ENCODE measurements around the gene HRH2. TPM values are rescaled to one million over a fixed set of nuclear protein-coding genes. Genes with fewer than 3 reads are reported as not detected.

HRH2 gene
- total RNA-seq, 5 donors from 2014 or later (not counting 1 experiment from before 2014, with no cell fraction given) = 2.9 to 14.4 (median 5.5) TPM

GRCh38 chr5:175690586-175690985 lies 32.7 kb downstream of the HRH2 start:
- DNase-seq = no peak
- Histone ChIP-seq H3K27me3 (replicated peaks in 1 of 2; ENCODE audit: control insufficient read depth in 2 of 2, extremely low read depth in 1 of 2, insufficient read depth in 2 of 2, low read length in 1 of 2) (no peaks in the 10 kb centered on the region), H3K36me3 (ENCODE audit: control insufficient read depth in 2 of 2, extremely low read depth in 1 of 2, insufficient read depth in 1 of 2, low read length in 1 of 2) (peaks cover 3 to 22% of the 10 kb centered on the region in 2 donors), H3K27ac (ENCODE audit: low read length) (no peak overlapping the region), H3K4me1 (ENCODE audit: control insufficient read depth in 1 of 2, extremely low read depth in 1 of 2, insufficient read depth in 2 of 2, low read length in 2 of 2) (peaks cover 7 to 18% of the 10 kb centered on the region in 2 experiments), H3K4me3 (ENCODE audit: control insufficient read depth in 1 of 2, extremely low read depth in 1 of 2, low read length in 1 of 2) (no peak overlapping the region), H3K9me3 (no peaks in the 10 kb centered on the region)
- WGBS (ENCODE audit: insufficient coverage) = 97% methylated on average over 7 of the region's 11 CpGs
- peak overlapping the region in 1 of 3 donors; percentile 29 for H3K4me3 Mint-ChIP-seq
- H3K27me3 Mint-ChIP-seq = no peaks in the 10 kb centered on the region
- no peak for ATAC-seq (replicated peaks in 1 of 4)
- H3K27ac Mint-ChIP-seq = peak overlapping the region; percentile 75 to 94
- H3K36me3 Mint-ChIP-seq = peaks cover 6% of the 10 kb centered on the region
- POLR2A ChIA-PET = no interaction called here
- peaks cover 37 to 68% (median 40%) of the 10 kb centered on the region in 3 donors for H3K4me1 Mint-ChIP-seq
- CTCF ChIA-PET = interaction anchor here in 1 of 2 donors (0.5 to 0.7 kb wide), 2 partner anchors 131 to 734 kb away, joined by 3 to 8 read pairs; no protein-coding TSS in a partner anchor
- H3K9me3 Mint-ChIP-seq = no peaks in the 10 kb centered on the region

GRCh38 chr5:175691761-175692160 lies 33.9 kb downstream of the HRH2 start:
- CTCF ChIA-PET = interaction anchor here in 1 of 2 donors (0.7 kb wide), 1 partner anchor 158 kb away, joined by 4 read pairs; no protein-coding TSS in a partner anchor
- H3K36me3 Mint-ChIP-seq = peaks cover 6% of the 10 kb centered on the region
- POLR2A ChIA-PET = no interaction called here
- ATAC-seq (replicated peaks in 1 of 4) (no peak), DNase-seq (no peak)
- no peak overlapping the region for H3K4me3 Mint-ChIP-seq
- H3K27ac Mint-ChIP-seq = peak overlapping the region in 1 of 2 donors; percentile 55
- H3K9me3 Mint-ChIP-seq = no peaks in the 10 kb centered on the region
- H3K27me3 Mint-ChIP-seq = no peaks in the 10 kb centered on the region
- Histone ChIP-seq H3K36me3 (ENCODE audit: control insufficient read depth in 2 of 2, extremely low read depth in 1 of 2, insufficient read depth in 1 of 2, low read length in 1 of 2) (peaks cover under 1 to 14% of the 10 kb centered on the region in 2 donors), H3K4me3 (ENCODE audit: control insufficient read depth in 1 of 2, extremely low read depth in 1 of 2, low read length in 1 of 2) (no peak overlapping the region), H3K9me3 (no peaks in the 10 kb centered on the region), H3K27me3 (replicated peaks in 1 of 2; ENCODE audit: control insufficient read depth in 2 of 2, extremely low read depth in 1 of 2, insufficient read depth in 2 of 2, low read length in 1 of 2) (no peaks in the 10 kb centered on the region), H3K27ac (ENCODE audit: low read length) (no peak overlapping the region), H3K4me1 (ENCODE audit: control insufficient read depth in 1 of 2, extremely low read depth in 1 of 2, insufficient read depth in 2 of 2, low read length in 2 of 2) (peaks cover 13 to 29% of the 10 kb centered on the region in 2 experiments)
- WGBS (ENCODE audit: insufficient coverage) = 71% methylated on average over 1 of the region's 5 CpGs
- peaks cover 47 to 79% (median 50%) of the 10 kb centered on the region in 3 donors for H3K4me1 Mint-ChIP-seq

GRCh38 chr5:175692235-175692995 lies 34.5 kb downstream of the HRH2 start:
- Mint-ChIP-seq H3K27me3 (no peaks in the 10 kb centered on the region), H3K4me1 (peaks cover 48 to 79% (median 50%) of the 10 kb centered on the region in 3 donors), H3K4me3 (no peak overlapping the region), H3K36me3 (peaks cover 6% of the 10 kb centered on the region), H3K9me3 (no peaks in the 10 kb centered on the region), H3K27ac (peak overlapping the region in 1 of 2 donors; percentile 75)
- ATAC-seq (replicated peaks in 1 of 4) = no peak
- Histone ChIP-seq H3K27me3 (replicated peaks in 1 of 2; ENCODE audit: control insufficient read depth in 2 of 2, extremely low read depth in 1 of 2, insufficient read depth in 2 of 2, low read length in 1 of 2) (no peaks in the 10 kb centered on the region), H3K9me3 (no peaks in the 10 kb centered on the region), H3K36me3 (ENCODE audit: control insufficient read depth in 2 of 2, extremely low read depth in 1 of 2, insufficient read depth in 1 of 2, low read length in 1 of 2) (peaks cover 0 to 9% of the 10 kb centered on the region in 2 donors), H3K27ac (ENCODE audit: low read length) (no peak overlapping the region), H3K4me3 (ENCODE audit: control insufficient read depth in 1 of 2, extremely low read depth in 1 of 2, low read length in 1 of 2) (no peak overlapping the region), H3K4me1 (ENCODE audit: control insufficient read depth in 1 of 2, extremely low read depth in 1 of 2, insufficient read depth in 2 of 2, low read length in 2 of 2) (peaks cover 15 to 32% of the 10 kb centered on the region in 2 experiments)
- ChIA-PET CTCF (interaction anchor here in 1 of 2 donors (2.5 kb wide), 1 partner anchor 158 kb away, joined by 6 read pairs; no protein-coding TSS in a partner anchor), POLR2A (no interaction called here)
- 92% methylated on average over 7 of the region's 16 CpGs for WGBS (ENCODE audit: insufficient coverage)
- DNase-seq = no peak

- Histone ChIP-seq H3K9me3 (no peaks in the 10 kb centered on the region), H3K27ac (ENCODE audit: low read length) (no peak overlapping the region), H3K4me3 (ENCODE audit: control insufficient read depth in 1 of 2, extremely low read depth in 1 of 2, low read length in 1 of 2) (no peak overlapping the region), H3K36me3 (ENCODE audit: control insufficient read depth in 2 of 2, extremely low read depth in 1 of 2, insufficient read depth in 1 of 2, low read length in 1 of 2) (peaks cover 2 to 12% of the 10 kb centered on the region in 2 donors), H3K4me1 (ENCODE audit: control insufficient read depth in 1 of 2, extremely low read depth in 1 of 2, insufficient read depth in 2 of 2, low read length in 2 of 2) (peaks cover 15 to 32% of the 10 kb centered on the region in 2 experiments), H3K27me3 (replicated peaks in 1 of 2; ENCODE audit: control insufficient read depth in 2 of 2, extremely low read depth in 1 of 2, insufficient read depth in 2 of 2, low read length in 1 of 2) (no peaks in the 10 kb centered on the region)
- POLR2A ChIA-PET = no interaction called here
- CTCF ChIA-PET = interaction anchor here (0.6 to 2.5 kb wide), 2 partner anchors 135 to 159 kb away, joined by 4 to 6 read pairs; no protein-coding TSS in a partner anchor
- 72% methylated on average over 8 of the region's 12 CpGs for WGBS (ENCODE audit: insufficient coverage)
- H3K4me1 Mint-ChIP-seq = peaks cover 54 to 80% (median 55%) of the 10 kb centered on the region in 3 donors
- no peaks in the 10 kb centered on the region for H3K9me3 Mint-ChIP-seq
- DNase-seq (no peak), ATAC-seq (replicated peaks in 1 of 4) (no peak)
- no peaks in the 10 kb centered on the region for H3K27me3 Mint-ChIP-seq
- peaks cover 4% of the 10 kb centered on the region for H3K36me3 Mint-ChIP-seq
- H3K27ac Mint-ChIP-seq = peak overlapping the region; percentile 42 to 87
- H3K4me3 Mint-ChIP-seq = no peak overlapping the region
Measured at GRCh38 chr5:175692996-175693710, 35.3 kb downstream of the HRH2 start.

- peaks cover 5% of the 10 kb centered on the region for H3K36me3 Mint-ChIP-seq
- Histone ChIP-seq H3K27ac (ENCODE audit: low read length) (no peak overlapping the region), H3K27me3 (replicated peaks in 1 of 2; ENCODE audit: control insufficient read depth in 2 of 2, extremely low read depth in 1 of 2, insufficient read depth in 2 of 2, low read length in 1 of 2) (peaks cover 0 to under 1% of the 10 kb centered on the region in 2 experiments), H3K4me3 (ENCODE audit: control insufficient read depth in 1 of 2, extremely low read depth in 1 of 2, low read length in 1 of 2) (no peak overlapping the region), H3K4me1 (ENCODE audit: control insufficient read depth in 1 of 2, extremely low read depth in 1 of 2, insufficient read depth in 2 of 2, low read length in 2 of 2) (peaks cover 15 to 30% of the 10 kb centered on the region in 2 experiments), H3K9me3 (no peaks in the 10 kb centered on the region), H3K36me3 (ENCODE audit: control insufficient read depth in 2 of 2, extremely low read depth in 1 of 2, insufficient read depth in 1 of 2, low read length in 1 of 2) (peaks cover 5 to 11% of the 10 kb centered on the region in 2 donors)
- peaks cover 54 to 76% (median 54%) of the 10 kb centered on the region in 3 donors for H3K4me1 Mint-ChIP-seq
- H3K27ac Mint-ChIP-seq = peak overlapping the region; percentile 42 to 87
- H3K9me3 Mint-ChIP-seq = no peaks in the 10 kb centered on the region
- no peak overlapping the region for H3K4me3 Mint-ChIP-seq
- WGBS (ENCODE audit: insufficient coverage) = no CpG with 5 or more reads among the region's 5 CpGs
- DNase-seq (no peak), ATAC-seq (replicated peaks in 1 of 4) (no peak)
- ChIA-PET CTCF (interaction anchor here (0.6 to 2.5 kb wide), 3 partner anchors 25 to 160 kb away, joined by 3 to 6 read pairs (median 4); no protein-coding TSS in a partner anchor), POLR2A (no interaction called here)
- H3K27me3 Mint-ChIP-seq = no peaks in the 10 kb centered on the region
Measured at GRCh38 chr5:175693741-175694140, 35.9 kb downstream of the HRH2 start.
